Measurements from ENCODE around the gene ABCB4.

DNA sequence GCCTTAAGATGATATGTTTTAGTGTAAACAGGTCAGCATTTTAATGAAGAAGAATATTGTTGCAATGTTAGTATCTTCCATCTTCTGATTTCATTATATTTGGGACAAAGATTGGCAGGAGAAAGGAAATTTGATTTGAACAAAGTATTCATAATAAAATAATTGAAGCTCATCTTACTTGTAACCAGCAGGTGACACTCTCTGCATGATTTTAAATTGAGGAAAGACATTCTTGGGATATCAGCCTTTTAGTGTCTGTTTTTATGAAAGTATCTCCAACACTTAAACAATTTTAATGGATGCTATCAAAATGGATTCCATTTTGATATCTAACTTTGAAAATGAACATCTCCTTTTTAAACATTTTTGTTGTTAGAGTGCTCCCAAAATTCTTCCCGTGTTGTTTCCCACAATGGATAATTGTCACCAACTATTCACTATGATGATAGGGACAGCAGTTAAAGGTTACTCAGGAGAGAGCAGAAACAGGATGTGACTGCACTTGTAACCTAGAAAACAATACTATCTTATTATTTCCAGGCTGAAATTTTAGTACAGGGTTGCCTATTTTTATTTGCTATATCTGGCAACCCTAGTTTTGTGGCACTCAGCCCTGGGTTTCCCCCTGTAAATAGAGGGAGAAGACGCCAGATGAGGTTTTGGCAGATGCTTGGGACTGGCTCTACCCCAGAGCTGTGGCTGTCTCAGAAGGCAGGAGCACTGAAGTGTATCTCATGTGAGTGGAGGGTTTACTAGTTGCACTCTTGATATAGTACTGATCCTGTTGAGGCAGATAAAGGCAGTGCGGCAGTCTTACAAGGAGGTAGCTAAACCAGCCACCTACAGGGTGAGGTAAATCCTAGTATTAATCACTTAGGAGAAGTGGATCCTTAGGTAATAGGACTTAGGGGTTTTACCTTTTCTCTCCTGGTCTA is 31.0 kb upstream of the ABCB4 start:
- TF ChIP-seq EZH2phosphoT487 (IDR thresholded peaks at IDR 0.05; ENCODE audit: insufficient read depth, low read depth) (no peak), EZH2 (IDR thresholded peaks at IDR 0.05; ENCODE audit: insufficient read depth, poor library complexity, severe bottlenecking) (no peak)

Measured in GM23248 (cell line).